Stimulated activated CD8-positive, alpha-beta memory T cell treated with anti-CD3 and anti-CD28 coated beads, Interleukin-15, amount 100 ng/mL, for 1 hour (primary cell): ENCODE measurements around the gene SCUBE3.

Source experiments
- DNase-seq: peaks from one replicate; pipeline ENCODE4 v3.0.0-alpha.2; 2020; ENCODE audit warnings: low read depth

The SCUBE3 gene

GRCh38 chr6:35213824-35214756, at the start of gene SCUBE3:
SCUBE3 (plus strand) TSS chr6:35213956; CDS start chr6:35214419, 463 bp downstream.
- DNase-seq = no peak

GRCh38 chr6:35164277-35164676, 49.5 kb upstream of the SCUBE3 start:
- DNase-seq = no peak

GRCh38 chr6:35164868-35165267, 48.9 kb upstream of the SCUBE3 start:
- DNase-seq = no peak

GRCh38 chr6:35165630-35166071, 48.1 kb upstream of the SCUBE3 start:
- no peak for DNase-seq

- no peak for DNase-seq
These were observed 47.6 kb upstream of the SCUBE3 start for GRCh38 chr6:35166116-35166515.

GRCh38 chr6:35166520-35166919, 47.2 kb upstream of the SCUBE3 start:
- DNase-seq = no peak

GRCh38 chr6:35167505-35167904, 46.3 kb upstream of the SCUBE3 start:
- no peak for DNase-seq

GRCh38 chr6:35168461-35168861, 45.3 kb upstream of the SCUBE3 start:
- DNase-seq = no peak

- DNase-seq = no peak
These were observed 43.6 kb upstream of the SCUBE3 start for GRCh38 chr6:35170166-35170565.

GRCh38 chr6:35170891-35171290, 42.9 kb upstream of the SCUBE3 start:
- no peak for DNase-seq

- no peak for DNase-seq
These were observed 40.7 kb upstream of the SCUBE3 start for GRCh38 chr6:35173044-35173426.

GRCh38 chr6:35173427-35174087, 40.2 kb upstream of the SCUBE3 start:
- no peak for DNase-seq

- no peak for DNase-seq
These were observed 39.7 kb upstream of the SCUBE3 start for GRCh38 chr6:35174088-35174434.

- DNase-seq = no peak
These were observed 39.3 kb upstream of the SCUBE3 start for GRCh38 chr6:35174501-35174900.

- DNase-seq = no peak
These were observed 37.3 kb upstream of the SCUBE3 start for GRCh38 chr6:35176301-35177024.

- no peak for DNase-seq
These were observed 36.6 kb upstream of the SCUBE3 start for GRCh38 chr6:35177157-35177556.

GRCh38 chr6:35177596-35177995, 36.2 kb upstream of the SCUBE3 start:
- DNase-seq = no peak

GRCh38 chr6:35178012-35178411, 35.7 kb upstream of the SCUBE3 start:
- DNase-seq = no peak

- DNase-seq = no peak
These were observed 34.6 kb upstream of the SCUBE3 start for GRCh38 chr6:35178932-35179832.

- DNase-seq = no peak
These were observed 33.7 kb upstream of the SCUBE3 start for GRCh38 chr6:35179901-35180535.

- no peak for DNase-seq
These were observed 32.3 kb upstream of the SCUBE3 start for GRCh38 chr6:35181308-35181932.
